Limb (tissue), 2 donors: ENCODE measurements around the gene CAMK2D.

ENCODE experiments used
- DNase-seq, 2 donors: peaks; one replicate each; pipeline ENCODE4 v3.0.0-alpha.2; 2016; ENCODE audit errors: extremely low spot score in 2 of 2

CAMK2D gene

DNA sequence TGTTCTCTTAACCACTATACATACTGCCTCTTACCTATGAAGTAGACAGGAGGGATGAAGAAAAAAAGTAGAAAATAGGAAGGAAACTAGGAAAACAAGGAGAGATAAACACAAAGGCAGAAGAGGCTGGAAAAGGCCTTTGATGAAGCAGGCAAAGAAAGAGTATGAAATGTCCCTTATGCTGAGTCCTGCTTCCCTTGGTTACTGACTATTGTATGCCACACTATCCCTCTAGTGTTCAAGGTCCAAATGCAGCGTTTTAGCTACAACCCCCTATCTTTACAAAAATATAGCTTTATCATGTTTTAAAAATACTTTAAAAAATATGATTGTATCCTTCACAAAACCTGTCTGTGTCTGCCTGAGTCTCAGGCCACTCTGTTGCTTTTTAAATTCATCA is 233.1 kb downstream of the CAMK2D start:
- DNase-seq: no peak

DNA sequence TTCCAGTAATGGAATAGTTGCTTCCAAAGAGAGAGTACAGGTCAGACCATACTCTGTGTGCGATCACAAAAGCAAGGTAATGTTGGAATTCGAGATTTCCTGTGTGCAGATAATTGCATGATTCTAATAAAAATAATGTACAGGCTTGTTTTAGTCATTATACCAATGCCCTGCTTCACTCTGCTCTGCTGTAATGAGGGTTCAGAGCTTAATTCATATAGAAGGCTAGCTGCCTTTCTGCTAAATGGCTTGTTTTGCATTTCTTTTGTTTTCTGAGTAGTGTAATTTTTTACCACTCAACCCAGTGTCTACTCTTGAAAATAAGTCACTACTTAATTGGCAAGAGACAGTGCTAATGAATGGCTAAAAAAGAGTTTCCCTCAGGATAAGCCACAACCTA is 236.0 kb downstream of the CAMK2D start:
- no peak for DNase-seq

DNA sequence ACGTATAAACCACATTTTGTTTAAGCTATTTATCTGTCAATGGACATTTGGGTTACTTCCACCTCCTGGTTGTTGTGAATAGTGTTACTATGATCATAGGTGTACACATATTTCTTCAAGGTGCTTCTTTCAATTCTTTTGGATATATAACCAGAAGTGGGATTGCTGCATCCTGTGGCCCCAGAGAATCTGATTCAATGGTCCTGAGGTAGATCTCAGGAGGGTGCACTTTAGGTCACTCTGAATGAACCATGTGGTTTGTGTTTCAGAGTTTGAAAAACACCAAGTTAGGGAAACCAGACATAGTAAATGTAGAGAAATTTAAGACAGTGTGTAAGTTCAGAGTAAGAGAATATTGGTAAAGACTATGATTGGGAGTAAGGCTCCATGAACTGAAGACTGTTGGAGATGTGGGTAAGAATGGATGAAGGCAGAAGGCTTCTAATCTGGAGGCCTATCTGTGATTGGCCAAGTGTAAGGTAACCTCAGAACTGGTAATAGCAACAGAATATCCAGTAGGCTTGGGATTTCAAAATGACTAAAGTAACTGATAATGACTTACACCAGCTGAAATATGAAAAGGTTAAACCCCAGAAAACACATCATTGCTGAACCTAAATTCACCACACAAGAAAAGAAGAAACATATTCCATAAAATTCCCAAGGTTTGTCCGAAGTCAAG is 236.9 kb downstream of the CAMK2D start:
- no peak for DNase-seq

DNA sequence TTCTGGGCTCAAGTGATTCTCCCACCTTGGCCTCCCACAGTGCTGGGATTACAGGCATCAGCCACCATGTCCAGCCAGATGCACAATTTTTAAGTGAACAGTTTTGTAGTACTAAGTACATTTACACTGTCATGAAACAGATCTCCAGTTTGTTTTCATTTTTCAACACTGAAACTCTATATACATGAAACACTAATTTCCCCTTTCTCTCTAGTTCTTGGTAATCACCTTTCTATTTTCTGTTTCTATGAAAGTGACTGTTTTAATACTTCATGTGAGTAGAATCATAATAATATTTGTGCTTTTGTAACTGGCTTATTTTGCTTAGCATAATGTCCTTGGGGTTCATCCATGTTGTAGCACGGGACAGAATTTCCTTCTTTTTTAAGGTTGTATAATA is 237.4 kb downstream of the CAMK2D start:
- no peak for DNase-seq

DNA sequence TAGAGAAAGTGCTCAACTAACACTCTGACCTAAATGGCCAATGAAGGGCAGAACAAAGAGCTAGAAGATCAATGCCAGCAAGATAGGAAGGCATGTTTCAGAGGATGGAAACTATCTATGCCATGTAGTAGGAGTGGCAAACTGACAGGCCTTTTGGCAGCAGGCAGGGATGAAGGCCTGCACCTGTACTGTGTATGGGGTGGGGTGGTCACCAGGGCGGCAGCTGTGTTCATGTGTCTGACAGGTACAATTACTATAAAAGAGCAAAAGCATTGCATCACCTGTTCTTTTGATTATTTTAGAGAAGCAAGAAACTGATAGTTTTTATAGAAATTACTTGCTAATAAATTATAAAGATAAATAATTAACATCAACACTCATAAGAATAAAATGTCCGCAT is 239.1 kb downstream of the CAMK2D start:
- DNase-seq: no peak

DNA sequence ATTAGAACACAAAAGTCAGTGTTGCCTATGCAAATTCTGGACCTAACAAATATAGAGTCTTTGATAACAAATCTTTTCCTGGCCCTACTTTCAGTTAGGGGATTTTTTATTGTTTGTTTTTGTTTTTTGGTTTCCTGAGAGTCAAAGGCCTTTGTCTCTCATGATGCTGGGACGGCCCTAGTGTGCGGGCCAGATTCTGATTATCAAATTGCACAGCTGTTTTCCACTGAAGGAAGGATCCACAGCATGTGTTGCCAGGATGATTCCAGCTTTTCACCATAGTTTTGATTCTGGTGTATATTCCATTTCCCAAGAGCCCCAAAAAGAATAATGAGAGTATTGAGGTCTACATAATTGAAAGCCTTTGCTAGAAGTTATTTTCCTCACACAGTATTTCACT is 248.2 kb downstream of the CAMK2D start:
- DNase-seq: no peak

DNA sequence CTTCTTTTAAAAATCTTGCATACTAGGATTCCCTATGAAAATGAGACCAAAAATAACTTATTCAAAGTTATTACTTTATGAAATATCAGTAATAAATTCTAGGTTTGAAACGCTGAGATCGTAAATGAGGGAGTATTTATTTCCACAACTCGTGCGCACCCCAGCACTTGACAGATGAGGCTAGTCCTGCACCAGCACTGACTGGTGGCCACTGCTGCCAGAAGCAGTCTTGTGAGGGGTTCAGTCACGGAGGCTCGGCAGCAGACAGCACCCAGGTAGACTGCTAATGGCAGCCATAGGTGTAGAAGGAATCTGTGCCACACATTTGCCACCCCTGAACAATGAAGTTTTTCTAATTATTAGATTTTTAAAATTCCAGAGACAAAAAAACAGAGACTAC is 248.7 kb downstream of the CAMK2D start:
- no peak for DNase-seq

DNA sequence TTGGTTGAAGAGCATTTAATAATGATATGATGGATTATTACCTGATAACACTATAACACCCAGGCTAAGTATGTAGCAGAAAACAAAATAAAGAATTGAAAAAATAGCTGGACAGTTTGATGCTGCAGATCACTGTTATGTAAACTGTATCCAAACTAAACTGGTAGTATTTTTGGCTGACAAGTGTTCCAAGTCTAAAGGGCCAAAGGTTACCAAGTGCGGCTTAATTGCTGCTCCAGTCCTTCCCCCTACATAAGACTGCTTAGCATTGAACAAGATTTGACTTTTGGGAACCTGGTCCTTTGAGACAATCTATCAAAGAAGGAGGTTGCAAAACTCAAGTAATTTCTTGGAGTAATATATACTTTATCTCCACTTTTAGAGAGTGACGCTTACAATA is 249.6 kb downstream of the CAMK2D start:
- no peak for DNase-seq

DNA sequence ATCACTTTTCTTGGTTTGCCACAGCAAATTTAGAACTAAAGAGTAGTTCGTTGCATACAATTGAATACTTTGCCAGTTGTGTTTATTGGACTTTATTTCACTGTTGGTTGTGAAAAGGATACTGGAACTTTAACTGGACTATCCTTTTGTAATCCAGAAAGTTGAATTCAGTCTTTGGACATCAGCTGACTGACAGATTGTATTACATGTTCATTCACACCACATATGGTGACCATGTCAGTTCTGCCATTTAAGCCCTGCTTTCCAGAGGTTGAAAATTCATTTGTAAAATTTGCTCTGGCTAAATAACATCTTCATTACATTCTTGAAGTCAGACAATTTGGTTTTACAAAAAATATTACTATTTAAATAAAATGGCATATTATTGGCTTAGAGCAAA is 251.7 kb downstream of the CAMK2D start:
- no peak for DNase-seq

DNA sequence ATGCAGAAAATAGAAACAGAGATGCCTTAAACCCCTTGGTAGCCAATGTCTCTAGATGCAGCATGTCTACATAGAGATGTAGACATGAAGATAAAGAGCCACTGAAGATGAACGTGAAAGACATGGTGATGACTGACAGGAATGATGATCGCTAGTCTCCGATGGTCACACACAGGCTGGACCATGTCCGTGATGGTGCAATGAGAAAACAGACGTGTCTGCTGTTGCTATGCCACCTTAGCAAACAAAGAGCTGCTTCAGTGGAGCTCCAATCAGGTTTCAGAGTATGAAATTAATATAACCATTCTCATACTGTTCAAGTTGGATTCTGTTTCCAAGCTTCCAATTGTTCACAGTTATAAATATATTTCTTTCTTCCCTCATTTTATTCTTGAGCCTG is 256.5 kb downstream of the CAMK2D start:
- DNase-seq: no peak

DNA sequence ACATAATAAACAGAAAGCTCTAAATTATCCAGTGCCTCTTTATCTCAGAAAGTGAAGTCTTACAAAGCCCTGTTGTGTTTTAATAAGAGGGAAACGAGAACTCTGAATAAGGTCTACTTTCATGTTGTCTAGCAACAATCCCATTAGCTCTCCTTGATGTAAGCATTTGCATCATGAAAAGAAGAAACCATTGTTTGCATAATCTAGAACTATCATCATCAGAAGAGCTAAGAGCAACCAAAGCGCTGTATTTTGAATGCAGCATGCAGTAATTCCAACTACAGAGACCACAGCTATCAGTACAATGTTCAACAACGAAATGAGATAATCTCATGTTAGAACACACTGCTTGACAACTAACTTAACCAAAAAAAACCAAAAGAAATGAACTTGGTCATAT is 257.1 kb downstream of the CAMK2D start:
- DNase-seq: no peak

DNA sequence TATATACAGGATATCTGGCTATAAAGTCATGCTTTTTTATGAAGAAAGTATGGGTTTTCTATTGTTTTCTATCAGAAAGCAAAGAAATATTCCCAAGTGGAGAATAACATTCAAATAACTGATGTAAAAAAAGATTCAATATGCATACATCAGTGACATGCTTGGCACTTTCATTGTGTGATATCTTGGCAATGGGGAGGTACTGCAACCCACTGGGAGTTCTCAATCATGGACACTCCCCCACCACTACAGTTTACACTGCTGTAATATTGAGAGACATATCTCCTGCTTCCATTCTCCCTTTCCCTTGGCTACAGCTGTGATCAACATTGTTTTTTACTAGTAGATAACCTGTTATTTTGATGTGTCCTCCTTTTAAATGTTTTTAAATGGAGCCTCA is 257.8 kb downstream of the CAMK2D start:
- no peak for DNase-seq

DNA sequence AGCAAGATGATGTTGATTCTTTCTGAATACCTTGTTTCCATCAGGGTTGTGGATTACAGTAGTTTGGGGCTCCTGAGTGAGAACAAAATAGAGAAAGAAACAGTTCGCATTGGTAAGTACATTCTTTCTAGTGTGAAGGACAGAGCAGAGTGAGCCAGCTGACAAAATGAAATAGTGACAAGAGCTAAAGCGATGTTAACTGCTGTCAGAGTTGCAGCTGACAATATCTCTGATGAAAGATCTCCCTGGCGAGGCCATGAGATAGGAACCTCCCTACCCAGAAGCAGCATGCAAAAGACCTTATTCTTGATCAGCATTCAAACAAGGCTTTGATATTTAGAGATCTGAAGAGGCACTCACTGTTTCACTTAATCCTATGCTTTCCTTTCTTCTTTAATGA is 258.6 kb downstream of the CAMK2D start:
- DNase-seq: no peak

DNA sequence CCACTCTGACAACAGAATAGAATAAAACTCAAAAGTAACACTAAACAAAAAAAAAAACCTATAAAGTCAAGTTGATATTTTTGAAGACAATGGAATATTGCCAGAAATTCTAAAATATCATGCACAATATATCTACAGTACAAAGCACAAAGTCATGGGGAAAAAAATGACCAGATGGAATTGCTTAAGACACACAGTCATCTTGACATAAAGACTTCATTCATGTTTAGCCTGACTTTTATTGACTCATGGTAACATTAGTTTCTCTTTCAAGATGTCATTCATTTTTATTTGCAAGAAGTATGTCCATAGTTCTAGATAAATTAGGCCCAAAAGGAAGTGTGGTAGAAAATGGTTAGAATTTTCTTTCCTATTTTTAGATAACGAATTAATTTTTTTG is 259.1 kb downstream of the CAMK2D start:
- DNase-seq: no peak

DNA sequence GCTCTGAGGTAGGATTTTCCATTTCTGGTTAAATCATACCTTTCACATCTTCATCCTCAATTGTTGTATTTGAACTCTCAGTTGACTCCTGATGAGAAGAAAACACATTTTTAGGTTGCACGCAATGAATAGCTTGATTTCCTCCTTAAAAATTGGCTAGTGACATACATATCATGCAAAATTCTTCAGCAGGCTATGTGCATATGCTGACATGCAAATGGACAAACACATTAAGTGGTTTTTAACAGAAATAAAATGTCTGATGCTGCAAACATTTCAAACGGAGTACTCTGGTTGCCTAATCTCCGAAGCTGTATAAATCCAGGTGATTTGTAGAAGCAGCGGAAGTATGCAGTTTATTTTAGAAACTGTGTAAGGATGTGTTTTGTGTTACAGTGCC is 261.1 kb downstream of the CAMK2D start:
- DNase-seq: no peak

DNA sequence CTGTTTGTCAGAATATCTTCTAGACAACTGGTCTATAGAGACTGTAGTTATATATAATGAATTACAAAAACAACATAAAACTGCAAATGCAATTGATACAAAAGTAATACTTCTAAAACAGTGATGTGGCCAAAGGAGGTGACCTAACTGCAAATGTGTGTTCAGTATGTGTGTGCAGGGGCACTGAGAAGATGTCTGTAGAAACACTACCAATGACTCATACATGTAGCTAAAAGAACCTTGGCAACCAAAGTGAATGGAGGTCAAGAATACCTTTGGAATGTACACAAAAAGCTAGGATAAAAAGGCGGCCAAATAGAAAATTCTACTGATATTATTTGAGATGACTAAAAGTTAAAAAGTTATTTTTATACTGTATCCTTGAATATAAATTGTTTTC is 261.8 kb downstream of the CAMK2D start:
- DNase-seq: no peak

DNA sequence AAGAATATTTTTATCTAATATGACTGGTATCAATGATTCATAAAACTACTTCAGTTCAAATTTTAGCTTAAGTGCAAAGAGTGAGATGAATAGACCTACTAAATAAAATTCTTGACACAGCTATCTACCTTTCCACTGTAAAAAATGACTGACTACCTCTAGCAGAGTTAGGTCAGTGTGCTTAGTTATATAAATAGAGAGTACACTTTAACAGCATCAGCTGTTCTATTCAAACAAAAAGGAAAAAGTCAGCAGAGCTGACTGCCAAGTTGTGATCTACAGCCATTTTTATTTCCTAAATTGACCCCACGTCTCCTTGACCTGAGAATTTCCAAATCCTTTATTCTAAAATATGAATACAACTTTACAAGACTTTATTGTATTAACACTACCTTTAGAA is 262.4 kb downstream of the CAMK2D start:
- DNase-seq: no peak

DNA sequence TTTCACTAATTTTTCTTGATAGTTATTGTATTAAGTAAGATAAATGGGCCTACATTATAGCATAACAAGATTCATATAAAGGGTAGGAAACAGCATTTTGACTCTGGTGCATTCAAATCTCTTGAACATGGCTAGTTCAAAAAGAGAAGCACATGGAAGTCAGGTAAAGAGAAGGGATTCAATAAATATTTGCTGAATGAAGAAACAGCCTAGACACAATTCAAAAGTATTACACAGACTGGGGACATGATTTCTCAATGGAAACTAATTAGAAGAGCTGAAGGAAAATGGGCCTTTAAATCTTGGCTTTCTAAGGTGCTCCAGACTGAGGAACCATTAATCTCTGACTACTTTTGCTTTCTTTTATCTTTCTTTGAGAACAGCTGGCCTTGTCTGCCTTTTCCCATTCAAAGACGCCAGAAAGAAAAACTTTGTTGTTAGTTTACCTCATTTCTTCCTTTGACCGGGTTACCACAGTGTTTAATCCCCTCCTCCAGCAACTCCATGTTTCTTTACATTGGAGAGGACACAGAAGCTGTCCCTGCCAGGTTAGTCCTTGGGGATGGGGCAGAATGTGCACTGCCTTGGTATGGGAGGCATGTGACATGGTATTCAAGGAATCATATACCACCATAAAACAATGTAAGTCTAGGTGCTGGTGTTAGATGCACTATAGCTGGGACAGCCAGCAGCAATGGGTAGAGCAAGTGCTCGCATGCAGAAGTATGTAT is 264.2 kb downstream of the CAMK2D start:
- DNase-seq: no peak

DNA sequence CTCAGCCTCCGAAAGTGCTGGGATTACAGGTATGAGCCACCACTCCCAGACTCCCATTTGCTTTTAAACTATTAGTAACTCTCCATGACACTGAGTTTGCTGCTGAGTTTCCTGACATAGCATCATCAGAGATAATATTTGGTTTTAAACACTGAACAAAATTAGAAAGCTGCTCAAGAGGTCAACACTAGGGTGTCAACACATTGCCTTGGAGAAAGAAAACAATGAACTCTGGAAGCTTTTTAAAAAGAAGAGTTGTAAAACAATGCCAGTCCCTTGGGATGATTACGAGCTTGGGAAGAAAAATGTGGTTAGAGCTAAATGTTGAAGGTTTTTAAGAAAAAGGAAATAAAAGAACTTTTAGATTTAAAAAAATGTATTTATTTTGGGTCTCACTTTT is 264.8 kb downstream of the CAMK2D start:
- no peak for DNase-seq

DNA sequence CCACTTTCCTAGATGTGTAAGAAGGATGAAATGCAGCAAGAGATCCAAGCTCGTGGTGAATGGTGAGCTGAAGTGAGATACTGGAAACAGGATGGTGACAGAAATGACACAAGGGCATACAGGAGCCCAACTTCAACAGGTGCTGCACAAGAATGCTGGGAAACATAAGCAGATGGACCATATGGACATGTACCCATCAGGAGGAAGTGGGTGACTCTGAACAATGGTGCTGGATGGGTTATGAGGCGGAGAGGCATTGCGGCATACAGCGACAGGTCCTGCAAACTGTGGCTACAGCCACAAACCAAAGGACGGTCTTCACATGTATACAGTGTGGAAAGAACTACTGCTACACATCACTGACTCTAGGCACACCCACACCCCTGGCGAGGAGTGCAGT is 265.7 kb downstream of the CAMK2D start:
- no peak for DNase-seq

DNA sequence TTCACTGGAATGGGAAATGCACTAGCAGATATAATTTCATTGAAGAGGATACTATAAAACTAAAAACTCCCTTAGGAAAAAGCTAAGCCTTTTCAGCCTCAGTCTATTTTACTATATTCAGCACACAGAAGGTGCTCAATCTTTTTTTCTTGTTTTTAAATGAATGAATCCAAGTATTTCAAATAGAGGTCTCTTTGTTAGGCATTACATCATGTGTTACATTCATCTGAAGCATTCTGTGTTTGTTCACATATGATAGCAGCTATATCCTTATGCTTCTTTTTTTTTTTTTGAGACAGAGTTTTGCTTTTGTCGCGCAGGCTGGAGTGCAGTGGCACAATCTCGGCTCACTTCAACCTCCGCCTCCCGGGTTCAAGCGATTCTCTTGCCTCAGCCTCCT is 278.4 kb downstream of the CAMK2D start:
- peak in 1 of 2 donors; percentile 12 for DNase-seq

DNA sequence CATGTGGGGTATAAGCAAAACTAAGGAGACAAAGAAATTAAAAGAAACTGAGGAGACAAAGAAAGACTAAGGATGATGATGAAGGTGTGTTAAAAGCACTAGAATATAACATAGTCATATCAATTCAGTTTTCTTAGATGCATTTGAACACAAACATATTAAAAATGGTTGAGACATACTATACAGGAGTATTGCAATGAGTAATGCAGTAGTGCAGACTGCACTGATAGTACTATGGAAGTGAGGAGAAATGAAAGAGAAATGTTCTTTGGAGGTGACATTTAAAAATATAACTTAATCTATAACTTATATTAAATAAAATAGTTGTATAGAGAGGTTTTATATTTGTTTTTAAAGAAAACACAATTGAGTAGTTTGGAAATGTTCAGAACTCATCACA is 279.2 kb downstream of the CAMK2D start:
- no peak for DNase-seq

DNA sequence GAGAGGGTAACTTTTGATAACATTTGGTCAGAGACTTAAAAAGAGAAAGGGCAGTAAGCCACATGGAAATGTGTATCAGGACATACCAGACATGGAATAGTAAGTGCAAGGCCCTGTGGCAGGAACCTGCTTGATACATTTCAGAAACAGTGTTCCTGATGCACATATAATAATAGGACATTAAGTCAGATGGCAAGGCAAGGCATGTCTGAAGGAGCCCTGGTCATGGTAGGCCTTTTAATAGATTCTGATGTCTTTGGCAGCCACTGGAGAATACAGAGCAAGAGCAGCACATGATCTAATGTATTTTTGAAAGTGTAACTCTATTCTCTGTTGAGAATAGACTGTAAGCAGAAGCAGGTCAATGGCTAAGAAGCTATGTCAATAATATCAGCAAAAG is 279.7 kb downstream of the CAMK2D start:
- DNase-seq: no peak

DNA sequence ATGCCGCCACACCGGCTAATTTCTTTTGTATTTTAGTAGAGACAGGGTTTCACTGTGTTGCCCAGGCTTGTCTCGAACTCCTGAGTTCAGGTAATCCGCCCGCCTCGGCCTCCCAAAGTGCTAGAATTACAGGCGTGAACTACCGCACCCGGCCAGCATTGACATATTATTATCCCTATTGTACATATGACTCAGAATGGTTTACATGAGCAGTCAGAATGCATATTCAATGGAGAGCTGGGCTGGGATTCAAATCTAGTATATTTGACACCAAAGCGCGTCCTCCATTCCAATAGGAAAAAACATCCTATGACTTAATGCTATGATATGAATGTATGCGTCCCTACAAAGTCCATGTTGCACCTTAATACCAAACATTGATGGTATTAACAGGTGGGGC is 281.4 kb downstream of the CAMK2D start:
- no peak for DNase-seq
